Stimulated activated CD4-positive, alpha-beta T cell treated with anti-CD3 and anti-CD28 coated beads, Interleukin-12 subunit alpha, Interleukin-12 subunit beta, amount 100 ng/mL, for 48 hours (primary cell): ENCODE measurements around the gene ROR2.
A peak's percentile ranks its signal among the peaks of the same experiment; 100 is the strongest.

Source experiments
- DNase-seq, 3 donors: peaks; one replicate each; pipeline ENCODE4 v3.0.0-alpha.2; 2020; ENCODE audit warnings: low read depth in 2 of 3, low spot score in 1 of 3

Gene ROR2

DNA sequence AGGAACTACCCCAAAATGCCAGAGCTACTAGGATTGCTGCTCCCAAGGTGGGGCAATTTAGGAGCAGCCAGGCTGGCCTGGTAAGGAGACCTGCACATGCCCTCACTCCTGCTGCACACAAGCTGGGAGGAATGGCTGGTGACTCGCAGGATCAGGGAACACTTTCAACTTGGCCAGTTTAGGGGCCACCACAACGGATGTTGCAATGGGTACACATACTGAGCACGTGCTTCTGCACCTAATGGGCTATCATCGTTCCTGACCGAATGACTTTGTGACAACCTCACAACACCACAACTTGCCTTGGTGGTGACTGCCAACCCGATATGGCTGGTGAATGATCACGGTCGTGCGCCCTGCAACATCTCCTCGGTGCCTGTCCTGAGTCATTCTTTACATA lies 172.0 kb downstream of the ROR2 start:
- no peak for DNase-seq

DNA sequence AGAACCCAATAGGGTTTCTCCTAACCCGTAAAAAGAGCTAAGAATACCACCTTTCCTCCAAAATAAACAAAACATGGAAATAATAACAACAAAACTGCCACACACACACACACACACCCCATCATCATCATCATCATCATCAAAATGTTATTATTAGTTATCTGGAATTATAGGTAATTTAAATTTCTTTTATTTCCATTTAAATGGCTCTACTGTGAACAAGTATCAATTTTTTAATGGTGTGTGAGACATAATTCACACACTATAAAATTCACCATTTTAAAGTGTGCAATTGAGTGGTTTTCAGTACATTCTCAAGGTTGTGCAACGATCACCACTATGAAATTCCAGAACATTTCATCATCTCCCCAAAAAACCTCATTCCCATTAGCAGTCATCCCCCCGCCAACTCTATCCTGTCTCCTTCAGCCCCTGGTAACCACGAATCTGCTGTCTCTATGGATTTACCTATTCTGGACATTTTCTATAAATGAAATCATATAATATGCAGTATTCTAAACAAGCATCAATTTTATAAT lies 172.7 kb downstream of the ROR2 start:
- DNase-seq = no peak

DNA sequence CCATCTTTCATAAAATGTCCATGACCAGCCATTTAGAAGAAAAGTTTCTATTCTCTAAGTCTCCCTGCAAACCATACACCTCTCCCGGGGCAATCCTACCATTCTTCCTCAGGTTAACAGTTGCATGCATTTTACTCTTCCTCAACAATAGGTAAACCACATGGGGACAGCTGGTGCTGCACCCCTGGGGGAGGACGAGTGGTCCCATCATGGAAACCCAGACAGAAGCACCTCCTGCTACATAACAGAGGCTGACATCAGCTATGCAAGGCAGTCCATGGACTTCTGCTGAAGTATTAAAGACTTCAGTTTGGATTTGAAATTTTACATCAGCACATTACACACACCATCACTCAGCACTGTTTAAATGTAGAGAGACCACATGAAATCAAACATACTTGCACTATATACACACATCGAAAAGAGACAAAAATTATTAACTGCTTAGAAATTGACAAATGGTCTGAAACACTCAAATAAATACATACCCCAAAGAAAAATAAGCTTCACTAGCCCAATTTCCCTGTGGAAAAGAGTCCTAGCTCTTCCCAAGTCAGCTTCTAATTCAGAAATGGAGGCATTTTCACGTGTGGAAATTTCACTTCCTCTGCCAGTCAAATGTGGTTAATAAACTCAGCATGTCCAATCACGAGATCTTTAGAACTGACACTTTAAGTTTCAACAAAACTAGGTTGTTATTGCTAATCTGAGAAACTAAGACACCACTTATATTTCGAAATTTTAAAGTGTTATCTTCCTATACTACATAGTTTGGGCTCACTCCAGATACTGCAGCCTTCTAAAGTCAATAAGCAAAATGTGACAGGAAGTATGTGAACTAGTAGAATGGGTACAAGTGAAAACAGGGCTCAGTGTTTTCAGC lies 173.4 kb downstream of the ROR2 start:
- no peak for DNase-seq

DNA sequence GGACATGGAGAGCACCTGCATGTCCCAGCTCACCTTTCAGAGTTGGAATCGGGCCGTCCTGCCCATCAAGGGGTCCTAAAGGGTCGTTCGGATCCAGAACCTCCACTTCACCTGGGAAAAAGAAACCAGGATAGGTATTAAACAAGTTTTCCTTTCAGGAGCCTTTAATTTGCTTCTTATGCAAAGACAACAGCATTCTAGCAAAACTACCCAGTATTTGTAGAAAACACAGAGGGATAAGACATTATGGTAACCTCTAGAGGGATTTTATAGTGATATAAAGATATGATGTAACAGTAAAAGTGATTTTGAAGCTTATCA lies 174.4 kb downstream of the ROR2 start:
- no peak for DNase-seq

DNA sequence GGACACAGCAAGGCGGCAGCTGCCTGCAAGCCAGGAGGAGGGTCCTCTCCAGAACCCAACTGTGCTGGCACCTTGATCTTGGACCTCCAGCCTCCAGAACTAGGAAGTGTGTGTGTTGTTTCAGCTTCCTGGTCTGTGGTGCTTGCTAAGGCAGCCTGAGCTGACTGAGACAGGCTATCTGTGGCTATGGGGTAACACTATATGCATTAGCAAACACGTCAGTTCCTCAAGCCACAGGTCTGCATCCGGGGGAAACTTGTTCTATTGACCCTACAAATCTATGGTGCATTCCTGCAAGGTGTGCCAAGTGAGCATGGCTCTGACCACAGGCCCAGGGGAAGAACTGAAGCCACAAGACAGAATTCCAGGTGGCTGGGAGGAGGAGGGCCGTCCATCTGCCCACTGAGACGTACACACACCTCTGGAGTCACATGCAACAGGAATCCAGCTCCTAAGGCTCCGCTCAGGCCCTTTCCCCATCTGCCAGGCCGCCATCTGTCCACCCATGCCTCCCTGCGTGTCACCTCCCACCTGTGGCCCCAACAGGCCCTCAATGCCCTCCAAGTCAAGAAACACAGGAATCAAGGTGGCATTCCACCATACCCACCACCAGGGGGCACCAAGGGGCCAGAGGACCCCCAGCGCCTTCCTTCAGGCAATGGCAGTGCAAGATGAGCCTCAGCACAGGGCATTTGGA lies 174.9 kb downstream of the ROR2 start:
- DNase-seq = peak; percentile 41 to 67 (median 43)

DNA sequence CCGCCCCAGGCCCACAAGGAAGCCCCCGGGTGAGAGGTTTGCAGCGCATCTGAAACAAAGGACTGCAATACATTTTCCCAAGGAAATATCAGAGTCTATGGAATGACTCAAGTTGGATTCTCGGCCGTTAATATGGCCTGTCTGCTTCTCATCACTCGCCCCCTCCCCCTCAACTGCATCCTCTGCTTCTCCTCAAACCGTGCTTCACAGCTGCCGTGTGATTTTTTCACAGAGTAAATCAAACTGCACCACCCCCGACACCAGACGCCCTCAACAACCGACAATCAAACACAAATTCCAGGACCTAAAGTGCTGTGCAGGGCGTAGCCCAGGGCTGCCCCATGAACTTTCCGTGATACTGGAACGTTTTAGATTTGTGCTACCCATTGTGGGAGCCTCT lies 176.9 kb downstream of the ROR2 start:
- no peak for DNase-seq

DNA sequence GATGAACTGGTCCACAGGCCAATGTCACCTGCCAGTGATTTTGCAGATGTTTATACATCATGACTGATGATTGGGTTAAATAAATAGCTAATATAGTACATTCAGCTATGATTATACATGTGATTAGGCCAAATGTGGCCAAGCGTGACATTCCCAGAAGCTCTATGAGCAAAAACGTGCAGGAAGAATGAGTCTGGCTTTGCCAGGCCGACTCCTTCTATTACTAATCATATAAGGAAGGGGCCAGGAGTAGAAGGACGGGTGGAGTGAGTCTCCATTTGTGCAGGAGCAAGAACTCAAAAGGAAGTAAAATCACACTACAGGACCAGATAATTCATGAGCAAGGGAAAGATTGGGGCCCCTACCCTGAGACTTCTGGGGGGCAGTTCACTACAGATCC lies 178.2 kb downstream of the ROR2 start:
- DNase-seq = no peak

DNA sequence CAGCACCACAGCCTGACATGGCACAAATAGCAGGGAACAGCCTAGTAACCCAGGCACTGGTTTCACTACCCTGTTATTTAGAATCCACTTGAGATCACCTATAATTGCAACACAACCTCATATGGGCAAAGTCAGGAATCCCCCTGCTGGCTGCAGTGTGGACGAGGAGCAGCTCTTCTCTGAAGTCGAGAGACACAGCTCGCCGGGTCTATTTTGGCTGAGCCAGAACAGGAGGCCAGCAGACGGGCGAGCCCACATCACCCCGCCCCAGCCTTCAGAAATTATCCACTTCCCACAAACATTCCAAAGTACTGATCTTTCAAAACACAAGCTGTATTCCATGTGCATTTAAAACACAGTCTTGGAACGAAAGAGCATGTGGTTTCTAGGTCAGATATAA lies 179.0 kb downstream of the ROR2 start:
- no peak for DNase-seq

DNA sequence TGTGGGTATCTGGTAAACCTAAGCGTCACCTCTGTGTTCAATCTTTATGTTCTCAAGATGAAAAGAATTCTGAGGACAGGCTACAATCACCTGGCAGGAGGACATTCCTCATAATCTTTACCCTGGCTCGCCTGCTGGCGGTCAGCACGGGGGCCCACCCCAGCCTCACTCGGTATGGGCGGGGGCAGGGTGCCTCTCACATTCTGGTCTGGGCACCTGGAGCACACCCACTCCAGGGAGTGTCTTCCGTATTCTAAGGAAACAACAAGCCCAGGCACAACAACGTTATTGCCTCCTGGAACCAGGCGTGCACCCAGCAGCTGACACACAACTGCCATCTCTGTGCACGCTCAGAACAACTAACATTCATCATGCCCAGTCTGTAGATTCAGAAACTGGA lies 179.8 kb downstream of the ROR2 start:
- no peak for DNase-seq

DNA sequence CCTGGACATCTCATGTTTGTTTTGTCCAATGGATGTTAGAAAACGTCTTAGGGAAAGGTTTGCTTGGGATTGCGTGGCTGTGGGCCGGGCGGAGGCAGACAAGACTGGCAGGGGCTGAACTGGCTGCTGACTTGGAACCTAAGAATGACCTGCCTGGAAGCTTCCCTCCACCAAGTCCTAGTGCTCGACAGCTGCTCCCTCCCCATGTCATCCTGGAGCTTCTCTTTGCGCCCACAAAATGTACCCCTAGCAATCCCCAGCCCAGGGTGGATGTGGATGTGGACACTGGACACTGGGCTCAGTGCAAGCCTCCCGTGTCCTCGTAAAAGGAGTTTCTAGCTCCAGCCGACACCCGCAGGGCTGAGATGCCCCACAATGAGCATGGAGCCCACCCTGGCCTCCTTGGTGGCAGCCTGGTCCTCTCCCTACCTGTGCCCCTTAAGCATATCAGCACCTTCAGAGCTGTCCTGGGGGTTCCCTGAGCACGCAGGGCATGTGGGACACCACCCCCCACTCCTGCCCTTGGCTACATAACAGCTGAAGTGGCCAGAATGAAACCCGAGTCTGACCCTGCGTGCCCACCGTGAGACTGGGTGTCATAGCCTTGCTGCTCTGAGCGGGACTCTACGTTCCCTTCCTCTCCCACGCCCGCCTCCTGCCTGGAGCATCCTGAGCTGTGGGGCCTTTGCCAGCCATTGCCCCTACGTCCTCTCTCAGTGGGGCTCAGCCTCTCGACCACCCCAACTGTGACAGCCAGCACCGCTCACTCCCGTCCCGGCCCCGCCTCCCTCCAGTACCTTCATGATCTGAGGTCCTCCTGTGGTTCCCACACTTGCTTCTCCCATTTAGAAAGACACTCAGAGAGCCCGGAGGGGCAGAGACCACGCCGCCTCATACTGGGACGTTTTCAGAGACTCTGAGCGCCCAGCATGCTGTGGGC lies 180.8 kb downstream of the ROR2 start:
- no peak for DNase-seq

DNA sequence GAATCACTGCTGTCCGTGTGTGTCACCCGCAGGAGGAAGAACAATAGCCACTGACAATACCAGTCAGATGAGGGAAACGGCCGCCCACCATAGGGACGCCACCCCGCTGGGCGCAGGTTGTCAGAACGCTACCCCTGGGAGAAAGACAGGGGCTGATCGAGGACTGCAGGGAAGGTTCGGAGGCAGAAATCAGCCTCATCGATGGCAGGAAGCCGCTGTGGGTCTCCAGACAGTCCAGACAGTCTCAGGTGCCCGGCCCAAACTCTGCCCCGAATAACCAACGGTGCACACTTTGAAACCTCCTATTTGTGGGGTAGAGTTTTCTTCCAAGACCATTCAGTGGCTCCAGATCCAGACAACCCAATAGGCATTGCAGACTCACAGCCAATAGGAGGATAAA lies 181.5 kb downstream of the ROR2 start:
- no peak for DNase-seq

DNA sequence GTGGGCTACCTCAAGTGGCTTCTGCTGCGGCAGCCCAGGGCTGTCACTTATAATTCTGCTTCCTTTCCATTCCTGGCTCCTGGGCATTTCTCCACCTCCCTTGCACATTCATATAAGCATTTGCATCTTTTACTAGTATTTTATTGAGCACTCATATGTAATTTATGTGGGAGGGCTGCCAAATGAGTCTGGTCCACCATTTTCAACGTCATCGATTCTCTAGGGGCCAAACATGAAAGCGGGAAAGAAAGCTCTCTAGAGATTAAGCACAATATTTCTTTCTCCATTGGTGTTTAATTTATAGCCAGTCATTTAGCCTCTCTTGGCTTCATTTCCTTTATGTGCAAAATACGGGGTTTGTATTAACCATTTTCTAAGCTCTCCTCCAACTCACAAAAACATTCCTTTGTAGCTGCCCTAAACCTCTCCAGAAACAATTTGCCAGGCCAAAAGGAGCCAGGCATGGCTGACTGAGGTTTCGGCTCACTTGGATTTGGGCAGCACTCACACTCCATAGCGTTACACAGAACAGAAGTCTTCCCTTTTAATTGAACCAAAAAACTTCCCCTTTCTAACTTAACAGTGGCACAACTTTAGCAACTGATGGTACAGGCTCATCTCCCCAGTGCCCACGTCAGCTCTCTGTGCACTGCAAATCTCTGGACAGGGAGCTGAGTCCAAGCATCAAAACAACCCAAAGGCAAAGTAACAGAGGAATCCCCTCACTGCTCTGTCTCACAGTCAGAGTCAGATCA lies 183.5 kb downstream of the ROR2 start:
- DNase-seq = no peak

DNA sequence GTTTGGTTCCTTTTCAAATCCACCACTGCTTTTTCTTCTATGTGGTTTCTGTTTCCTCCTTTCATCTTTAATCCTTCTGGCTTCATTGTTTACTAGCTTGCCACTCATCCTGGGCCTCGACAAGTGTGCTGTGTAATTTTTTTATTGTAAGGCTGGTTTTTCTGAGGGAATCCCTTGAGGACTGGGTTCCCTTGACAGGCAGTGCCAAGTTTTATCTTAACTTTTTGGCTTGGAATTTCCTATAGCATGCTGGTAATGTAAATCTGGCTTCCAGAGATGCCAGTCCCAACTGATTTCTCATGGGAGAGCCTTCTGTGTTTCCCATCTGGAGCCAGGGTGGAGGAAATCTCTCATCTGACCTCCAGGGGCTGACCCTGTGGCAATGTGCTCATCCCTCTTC lies 184.7 kb downstream of the ROR2 start:
- no peak for DNase-seq

DNA sequence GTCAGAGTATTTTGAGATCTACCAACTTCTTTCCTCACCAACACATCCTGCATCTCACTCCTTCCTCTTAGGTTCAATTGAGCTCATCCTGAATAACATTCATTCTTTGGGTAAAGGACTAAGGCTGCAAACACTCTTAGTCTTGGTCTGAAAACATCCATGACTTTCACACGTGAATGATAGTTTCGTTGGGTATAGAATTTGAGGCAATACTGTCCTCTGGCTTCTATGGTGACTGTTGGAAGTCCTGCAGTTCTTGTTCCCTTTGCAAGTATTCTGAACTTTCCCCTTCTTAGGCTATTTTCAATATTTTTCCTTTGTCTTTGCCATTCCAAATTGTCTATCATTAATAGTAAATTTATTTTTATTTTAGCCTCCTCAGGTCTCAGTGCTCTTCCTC lies 185.4 kb downstream of the ROR2 start:
- no peak for DNase-seq

DNA sequence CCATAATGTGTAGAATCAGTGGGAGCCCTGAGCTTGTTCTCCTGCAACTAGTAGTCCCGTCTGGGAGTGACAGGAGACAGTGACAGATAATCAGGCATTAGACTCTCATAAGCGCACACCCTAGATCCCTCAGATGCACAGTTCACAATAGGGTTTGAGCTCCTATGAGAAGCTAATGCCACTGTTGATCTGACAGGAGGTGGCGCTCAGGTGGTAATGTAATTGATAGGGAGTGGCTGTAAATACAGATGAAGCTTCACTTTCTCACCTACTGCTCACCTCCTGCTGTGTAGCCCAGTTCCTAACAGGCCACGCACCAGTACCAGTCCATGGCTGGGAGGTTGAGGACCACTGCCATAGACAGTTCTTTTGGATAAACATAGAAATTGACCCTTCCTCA lies 188.7 kb downstream of the ROR2 start:
- no peak for DNase-seq

DNA sequence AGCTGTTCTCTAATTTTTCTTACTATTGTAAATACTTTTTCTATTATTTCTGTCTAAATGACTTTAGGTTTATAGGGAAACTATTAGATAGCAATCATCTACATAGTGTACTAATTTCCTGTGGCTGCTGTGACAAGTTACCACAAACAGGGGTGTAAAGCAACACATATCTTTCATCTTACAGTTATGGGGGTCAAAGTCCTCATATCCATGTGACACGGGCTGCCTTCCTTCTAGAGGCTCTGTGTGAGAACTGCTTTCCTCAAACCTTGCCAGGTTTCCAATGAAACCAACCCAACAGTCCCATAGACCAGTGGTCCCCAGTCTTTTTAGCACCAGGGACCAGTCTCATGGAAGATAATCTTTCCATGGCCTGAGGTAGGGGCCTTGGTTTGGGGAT lies 189.1 kb downstream of the ROR2 start:
- no peak for DNase-seq

DNA sequence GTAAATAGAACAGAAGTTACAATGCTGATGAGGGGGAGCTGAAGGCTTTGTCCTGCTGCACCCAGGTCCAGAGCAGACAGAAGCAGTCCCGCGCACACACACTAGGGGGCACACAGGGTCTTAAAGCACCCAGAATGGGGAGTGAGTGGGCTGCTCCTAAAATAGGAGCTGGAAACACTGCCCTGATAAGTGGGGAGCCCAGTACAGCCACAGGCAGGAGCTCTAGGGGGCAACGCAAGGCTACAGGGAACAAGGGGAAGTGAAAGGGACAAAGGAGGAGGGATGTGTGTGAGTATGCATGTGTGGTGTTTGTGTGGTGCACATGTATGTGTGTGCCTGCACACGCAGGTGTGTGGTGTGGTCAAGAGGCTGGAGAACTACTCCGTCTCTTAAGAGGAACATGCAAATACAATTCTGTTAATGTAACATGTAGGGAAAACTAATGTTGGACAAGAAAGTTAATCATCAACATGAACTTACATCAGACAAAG lies 191.5 kb downstream of the ROR2 start:
- peak in 2 of 3 donors; percentile 10 to 50 for DNase-seq

DNA sequence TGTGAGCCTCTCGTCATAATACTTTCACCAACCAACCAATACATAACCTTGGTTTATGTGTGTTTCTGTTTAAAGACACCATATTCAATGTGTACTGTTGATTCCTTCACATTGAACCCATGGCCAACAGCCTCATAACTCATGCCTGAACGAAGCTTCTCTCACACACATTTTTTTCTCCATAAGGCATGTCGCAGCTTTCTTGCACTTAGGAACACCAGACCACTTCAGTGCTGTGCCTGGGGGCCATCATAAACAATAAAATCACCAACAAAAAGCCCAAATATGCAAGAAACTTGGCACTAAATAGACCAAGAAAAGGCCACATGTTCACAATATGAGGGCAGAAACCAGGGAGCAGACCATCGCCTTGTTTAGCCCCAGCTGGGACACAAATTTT lies 192.2 kb downstream of the ROR2 start:
- DNase-seq = no peak

DNA sequence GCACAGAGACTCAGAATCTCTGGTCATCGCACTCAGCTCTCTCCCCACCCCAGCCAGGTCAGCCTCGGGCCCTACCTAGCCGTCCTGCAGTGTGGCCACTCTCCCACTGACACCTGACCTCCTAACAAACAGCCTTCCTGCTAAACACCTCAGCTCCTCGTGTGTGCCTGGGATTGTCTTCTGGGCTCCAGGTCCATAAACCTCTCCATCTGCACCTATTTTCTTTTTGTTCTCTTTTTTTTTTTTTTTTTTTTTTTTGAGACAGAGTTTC lies 193.6 kb downstream of the ROR2 start:
- DNase-seq = no peak

DNA sequence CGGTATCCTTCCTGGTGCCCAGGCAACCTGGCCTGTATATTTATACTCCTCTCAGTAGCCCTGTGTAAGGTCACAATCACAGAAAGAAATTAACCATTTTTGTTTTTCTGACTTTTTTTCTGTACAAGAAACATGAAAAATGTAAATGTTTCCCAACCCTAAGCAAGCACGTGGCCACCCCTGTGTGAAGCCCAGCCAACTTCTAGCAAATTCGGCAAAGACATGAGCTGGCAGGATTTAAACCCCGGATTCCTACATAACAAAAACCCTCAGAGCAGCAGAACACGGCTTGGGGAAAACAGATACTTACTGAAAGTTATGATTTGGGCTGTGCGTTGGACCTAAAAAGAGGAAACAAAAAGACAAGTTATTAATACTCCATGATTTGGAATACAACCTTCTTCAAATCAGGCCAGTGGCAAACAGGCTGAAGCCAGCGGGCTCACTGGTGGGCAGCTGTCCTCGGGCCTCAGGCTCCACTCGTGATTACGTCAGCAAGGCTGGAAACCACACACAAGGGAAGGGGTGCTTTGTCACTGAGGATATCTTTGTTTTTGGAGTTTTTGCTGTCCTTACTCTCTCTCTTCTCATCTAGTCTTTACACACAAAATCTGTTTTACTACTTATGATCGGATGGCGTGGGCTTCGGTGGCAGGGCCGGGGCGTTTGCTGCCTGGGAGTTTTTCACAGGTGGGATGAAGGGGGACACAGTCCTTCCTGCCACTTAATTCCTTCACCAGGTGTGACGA lies 194.1 kb downstream of the ROR2 start:
- no peak for DNase-seq
